NOMO-1 treated with dmso at 0.1 percent for 144 hours (cell line): ENCODE results near the gene IRX2.

Experiments used
- DNase-seq: peaks from one replicate; lab custom pipeline; 2025; ENCODE audit not compliant: unreplicated experiment; lab: John Stamatoyannopoulos, UW

Gene IRX2

GRCh38 chr5:2741956-2742355 is 9.5 kb downstream of the IRX2 start:
- no peak for DNase-seq

DNA sequence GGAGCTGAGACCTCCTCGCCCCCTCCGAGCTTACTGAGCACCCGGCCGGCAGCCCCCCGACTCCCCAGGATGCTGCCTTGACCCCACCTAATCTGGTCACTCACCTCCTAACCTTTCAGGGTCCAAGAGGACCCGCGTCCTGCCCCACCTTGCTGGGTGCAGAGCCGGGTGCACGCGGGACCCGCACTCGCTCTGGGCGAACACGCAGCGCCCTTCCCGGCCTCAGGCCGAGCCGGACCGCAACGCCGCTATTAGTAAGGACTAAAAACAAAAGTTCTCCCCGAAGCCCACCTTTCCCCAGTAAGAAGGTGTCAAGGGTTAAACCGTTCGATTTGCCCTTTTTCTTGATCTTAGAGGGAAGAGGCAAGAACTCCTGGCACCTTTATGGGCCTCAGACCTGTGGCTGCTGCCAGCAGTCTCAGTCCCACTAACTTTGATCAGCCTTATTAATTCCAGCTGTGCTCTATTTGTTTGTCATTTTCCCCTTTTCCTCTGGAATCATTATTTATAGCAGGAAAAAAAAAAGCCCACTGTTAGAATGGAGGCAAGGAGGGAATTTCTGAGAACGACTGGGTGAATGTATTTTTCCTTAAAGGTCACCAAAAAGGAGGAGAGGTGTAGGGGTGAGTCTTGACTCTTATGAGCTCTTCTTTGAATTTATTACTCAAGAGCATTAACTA is 10.5 kb downstream of the IRX2 start:
- no peak for DNase-seq

DNA sequence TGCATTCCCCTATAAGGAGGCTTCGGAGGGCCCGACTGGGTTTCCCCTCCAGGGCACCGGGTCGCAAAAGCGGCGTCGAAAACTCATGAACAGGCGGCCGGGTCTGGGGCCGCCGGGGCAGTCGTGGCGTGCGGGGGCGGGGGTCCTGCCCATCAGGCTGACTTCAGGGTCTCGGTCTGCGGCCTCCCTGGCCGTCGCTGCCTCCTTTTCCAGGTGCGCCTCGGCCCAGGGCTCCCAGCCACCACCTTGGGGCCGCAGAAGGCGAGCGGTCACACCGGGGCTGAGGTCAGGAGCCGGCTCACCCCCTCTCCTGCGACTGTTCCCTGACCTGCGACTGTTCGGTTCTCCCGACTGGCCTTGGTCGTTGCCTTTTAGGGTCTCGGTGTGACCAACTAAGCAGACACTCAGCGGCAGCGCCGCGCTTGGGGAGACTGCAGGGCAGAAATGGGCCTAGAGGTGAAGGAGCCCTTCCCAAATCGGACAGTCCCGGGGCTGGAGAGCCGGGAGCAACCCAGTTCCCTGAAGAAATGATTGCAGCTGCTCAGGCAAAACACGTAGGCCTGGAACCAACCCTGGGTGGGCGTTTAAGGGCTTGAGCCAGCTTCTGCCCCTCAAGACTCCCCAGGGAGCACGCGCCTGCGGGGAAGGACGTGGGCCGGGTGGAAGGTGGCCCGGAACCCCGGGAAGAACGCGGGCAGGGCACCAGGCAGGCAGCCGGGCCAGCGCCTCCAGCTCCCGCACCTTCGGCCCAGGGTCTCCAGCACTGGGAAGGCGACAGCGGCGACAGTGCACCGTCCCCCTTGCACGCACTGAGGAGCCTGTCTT is 11.2 kb downstream of the IRX2 start:
- no peak for DNase-seq

DNA sequence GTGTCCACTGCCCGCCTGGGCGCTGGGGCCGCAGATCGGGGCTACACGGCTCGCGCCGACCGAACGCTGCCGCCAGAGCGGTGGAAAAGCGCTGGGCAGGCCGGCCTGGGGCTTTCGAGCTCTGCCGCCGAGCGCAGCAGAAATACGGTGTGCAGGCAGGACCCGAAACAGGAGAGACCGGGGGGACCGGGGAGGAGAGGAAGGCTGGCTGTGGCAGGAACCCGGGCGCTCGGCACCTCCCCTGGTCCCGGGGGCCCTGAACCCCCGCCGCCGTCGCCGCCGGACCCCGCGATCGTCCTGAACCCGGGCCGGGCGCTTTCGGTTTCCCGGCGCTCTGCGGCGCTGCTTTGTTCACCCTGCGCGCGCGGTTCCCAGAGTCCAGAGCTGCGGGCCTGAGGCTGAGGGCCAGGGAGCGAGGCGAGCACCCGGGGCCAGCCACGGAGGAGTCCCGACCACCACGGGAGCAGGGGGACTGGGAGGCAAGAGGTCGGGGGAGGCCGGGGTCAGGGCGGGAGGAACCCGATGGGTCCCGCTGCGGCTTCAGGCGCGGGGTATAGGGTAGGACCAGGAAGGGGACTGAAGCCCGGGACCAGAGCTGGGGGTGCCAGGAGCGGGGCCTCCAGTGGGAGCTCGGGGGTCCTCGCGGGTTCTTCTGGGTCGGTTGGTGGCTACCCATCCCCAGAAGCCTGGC is 12.0 kb downstream of the IRX2 start:
- DNase-seq: no peak

DNA sequence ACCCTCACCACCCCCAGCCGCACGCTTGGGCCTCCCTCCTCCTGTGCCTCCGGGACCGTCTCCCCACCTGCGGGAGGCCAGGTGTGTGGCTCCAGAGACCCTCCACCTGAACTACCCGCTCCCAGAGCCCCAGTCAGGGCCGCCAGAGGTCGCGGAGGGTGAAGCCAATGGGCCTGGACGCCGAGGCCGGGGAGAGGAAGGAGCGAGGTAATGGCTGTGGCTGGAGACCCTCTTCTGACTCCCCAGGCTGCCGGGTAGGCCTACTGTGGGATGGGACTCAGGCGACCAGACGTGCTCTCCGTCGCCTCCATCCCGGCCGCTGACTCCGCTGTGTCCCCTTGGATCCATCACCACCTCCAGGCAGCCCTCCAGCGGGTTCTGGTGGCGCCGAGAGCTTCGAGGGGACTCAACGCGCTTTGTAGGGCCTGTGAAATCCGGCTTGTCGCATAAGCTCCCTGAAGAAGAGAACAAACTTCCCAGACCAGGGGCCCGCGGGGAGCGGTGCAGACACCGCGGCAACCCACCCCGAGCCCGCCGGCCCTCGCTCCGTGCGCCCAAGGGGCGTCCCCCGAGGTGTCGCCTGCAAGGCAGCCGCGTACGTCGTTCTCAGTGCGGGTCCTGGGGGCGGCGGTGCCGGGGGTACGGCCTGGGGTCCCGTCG is 12.6 kb downstream of the IRX2 start:
- no peak for DNase-seq

DNA sequence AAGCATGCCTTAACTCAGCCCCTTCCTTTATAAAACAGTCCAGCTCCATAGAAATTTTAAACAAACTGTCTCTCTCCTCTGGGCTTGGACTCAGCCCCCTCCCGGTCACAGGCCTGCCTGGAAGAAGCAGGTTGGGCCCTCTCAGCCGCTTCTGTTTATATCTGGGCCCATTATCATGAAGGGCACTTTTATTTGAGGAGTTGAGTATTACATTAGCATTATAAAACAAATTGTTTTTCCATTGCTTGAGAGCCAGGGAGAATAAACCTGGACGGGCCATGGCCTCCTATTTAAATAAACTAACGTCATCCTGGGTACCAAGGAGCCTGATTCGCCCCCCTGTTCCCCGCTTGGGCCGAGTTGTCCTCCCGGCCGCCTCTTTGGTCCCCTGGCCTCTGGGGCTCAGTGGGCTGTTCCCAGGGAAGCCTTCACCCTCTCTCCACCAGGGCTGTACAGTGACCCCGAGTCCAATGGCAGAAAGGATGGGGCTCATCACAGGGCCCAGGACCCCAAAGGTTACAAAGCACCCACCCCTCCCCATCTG is 13.2 kb downstream of the IRX2 start:
- no peak for DNase-seq

DNA sequence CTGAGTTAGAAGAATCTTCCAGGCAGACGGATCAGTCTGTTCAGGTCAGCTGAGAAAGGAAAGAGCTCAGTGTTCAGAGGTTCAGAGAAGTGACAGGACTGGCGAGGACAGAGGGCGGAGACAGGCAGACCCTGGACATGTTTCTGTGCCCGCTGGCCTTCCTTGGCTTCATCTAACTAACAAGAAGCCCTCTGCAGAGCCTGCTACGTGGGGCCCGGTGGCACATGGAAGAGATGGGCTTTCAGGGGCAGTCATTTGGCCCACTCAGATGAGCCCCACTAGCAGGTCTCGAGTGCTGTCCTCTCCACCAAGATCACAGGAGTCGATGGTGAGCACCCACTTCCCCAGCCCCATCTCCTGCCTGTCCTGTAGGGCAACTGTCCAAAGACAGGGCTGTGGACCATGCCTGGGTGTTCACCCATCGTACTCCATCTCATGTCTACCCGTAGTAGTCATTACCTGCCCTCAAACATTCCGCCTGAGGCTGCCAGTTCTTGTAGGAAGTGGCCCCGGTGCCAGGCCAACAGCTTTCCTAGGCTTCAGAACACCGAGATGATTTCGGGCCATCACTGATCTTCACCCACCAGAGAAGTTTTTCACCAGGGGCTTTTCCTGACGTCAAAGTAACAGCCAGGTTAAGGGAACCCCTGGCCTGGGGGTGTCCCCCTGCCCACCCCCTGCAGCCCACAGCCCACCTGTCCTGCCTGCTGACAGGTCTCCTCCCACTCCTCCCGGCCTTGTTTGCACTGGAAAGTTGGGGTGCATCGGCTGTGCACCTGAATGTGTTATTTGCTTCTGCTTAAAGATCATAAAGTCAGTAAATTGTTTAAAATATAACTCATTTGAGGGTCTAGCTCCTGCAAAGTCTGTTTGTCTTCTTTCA is 14.0 kb downstream of the IRX2 start:
- DNase-seq: no peak

- DNase-seq: no peak
Observed at GRCh38 chr5:2736872-2737271, 14.6 kb downstream of the IRX2 start.

GRCh38 chr5:2735996-2736395 is 15.5 kb downstream of the IRX2 start:
- DNase-seq: no peak

- no peak for DNase-seq
Observed at GRCh38 chr5:2732850-2733249, 18.6 kb downstream of the IRX2 start.

DNA sequence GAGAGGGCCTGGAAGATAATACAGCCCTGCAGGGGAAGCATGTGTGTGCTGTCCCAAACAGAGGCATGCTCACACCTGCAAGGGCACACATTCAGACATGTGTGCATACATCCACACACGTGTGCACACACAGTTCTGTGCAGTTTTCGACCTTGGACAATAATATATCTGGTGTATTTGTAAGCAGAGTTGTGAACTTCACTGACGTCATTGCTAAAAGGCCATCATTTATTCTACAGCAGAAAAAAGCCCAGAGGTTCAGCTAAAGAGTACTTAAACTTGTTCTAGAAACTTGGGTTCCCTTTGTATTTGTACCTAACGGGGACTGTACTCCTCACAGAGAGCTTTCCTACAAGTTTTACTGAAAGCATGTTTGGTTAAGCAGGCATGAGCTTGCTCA is 19.5 kb downstream of the IRX2 start:
- DNase-seq: no peak

- DNase-seq: no peak
Observed at GRCh38 chr5:2729189-2729588, 22.3 kb downstream of the IRX2 start.

DNA sequence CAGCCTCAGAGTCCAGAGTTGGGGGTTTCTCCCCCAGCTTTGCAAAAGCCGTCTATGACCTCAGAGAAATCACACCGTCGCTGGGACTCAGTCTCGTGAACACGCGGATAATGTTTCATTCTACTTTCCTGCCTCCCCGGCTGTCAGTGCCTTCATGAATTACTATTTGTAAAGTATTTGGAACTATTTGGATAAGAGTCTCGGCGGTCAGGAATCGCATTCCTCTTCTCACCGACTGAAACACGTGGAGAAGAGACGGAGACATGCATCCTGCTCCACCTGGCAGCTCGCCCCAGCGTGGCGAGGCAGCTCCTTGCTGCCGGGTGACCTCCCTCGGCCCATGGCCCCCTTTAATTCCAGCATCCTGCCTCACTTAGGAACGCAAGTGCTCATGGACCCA is 23.9 kb downstream of the IRX2 start:
- DNase-seq: no peak

- DNase-seq: no peak
Observed at GRCh38 chr5:2725980-2726765, 25.3 kb downstream of the IRX2 start.

- no peak for DNase-seq
Observed at GRCh38 chr5:2724831-2725230, 26.6 kb downstream of the IRX2 start.

DNA sequence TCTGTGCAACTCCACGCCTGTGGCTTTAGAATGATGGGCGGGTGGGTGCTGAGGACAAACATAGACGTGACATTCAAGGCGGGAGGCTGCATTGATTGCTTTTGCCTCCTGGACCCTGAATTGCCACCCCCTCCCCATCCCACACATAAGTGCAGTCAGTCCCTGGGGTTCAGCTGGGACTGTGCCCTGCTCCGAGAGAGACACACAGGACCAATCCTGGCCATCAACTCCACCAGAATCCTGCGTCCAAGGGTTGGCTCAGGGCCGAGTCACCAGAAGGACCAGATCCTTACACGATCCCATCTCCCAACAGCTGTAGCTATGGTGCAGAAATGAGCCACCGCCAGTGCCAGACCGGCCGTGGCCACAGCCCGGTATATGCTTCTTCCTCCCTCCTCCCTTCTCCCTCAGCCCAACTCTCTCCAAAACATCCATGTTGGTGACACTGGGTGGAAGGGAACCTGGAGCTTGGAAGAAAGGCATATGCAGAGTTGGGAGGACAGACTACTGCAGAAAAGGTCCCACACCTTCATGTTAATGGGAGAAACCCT is 27.4 kb downstream of the IRX2 start:
- DNase-seq: no peak

- no peak for DNase-seq
Observed at GRCh38 chr5:2722901-2723300, 28.6 kb downstream of the IRX2 start.

DNA sequence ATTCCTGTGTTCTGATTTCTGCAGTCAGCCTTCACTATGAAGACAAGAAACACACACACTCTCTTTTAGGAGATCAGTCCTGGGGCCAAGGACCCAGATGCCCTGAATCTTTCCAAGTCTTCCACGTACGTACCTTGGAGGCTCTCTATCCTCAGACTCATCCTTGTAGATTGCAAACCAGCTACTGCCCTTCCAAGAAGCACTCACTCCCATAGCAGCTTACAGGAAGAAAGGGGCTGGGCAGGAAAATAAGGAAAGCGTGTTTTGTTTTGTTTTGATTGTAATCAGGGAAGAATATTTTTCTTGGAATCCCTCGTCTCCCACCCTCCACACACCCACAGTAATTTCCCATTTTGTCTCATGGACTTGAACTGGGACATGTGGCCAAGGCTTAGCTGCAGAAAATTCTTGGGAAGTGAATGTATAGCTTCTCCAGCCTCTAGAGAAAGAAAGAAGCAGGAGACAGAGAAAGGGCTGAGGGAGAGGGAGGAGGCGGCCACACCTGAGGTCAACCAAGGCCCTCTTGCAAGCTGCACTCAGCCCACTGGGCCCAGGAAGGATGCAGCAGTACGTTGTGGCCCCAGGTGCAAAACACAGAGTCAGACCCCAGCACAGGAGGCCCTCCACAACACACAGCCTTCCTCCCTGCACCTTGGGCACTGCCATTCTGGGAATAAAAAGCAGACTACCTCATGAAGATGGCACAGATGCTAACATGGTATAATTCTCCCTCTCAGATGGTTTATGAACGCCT is 29.9 kb downstream of the IRX2 start:
- DNase-seq: no peak
